OCI-LY3 (cell line): ENCODE measurements around the gene WEE1.

Source experiments
- H2AFZ ChIP-seq: fragments of 200-600, 300-600 bp; shearing (Covaris generic); 2 replicates; pipeline ENCODE4 v1.6.0; 2014; ENCODE audit warnings: antibody characterized with exemption, low read depth, low read length
- H3K27ac ChIP-seq: fragments of 200-600, 300-600 bp; sonication (generic); 2 replicates; pipeline ENCODE4 v1.5.1; 2014; ENCODE audit warnings: mild to moderate bottlenecking, low read length, moderate library complexity, mixed read lengths
- H3K27me3 ChIP-seq: fragments of 200-600, 300-600 bp; sonication (generic); 2 replicates; pipeline ENCODE4 v1.6.1; 2014; ENCODE audit warnings: low read depth, low read length, mixed read lengths
- H3K36me3 ChIP-seq: fragments of 200-600, 300-600 bp; sonication (generic); replicated peaks from 2 replicates; pipeline ENCODE3; 2014; ENCODE audit warnings: low read depth, low read length, mixed read lengths
- H3K4me1 ChIP-seq: fragments of 300-600, 200-600 bp; sonication (generic); 2 replicates; pipeline ENCODE4 v1.6.1; 2014; ENCODE audit warnings: low read length, mixed read lengths
- H3K4me2 ChIP-seq: fragments of 200-600, 300-600 bp; sonication (generic); 2 replicates; pipeline ENCODE4 v1.6.1; 2014; ENCODE audit warnings: low read length, mixed read lengths
- H3K4me3 ChIP-seq: fragments of 300-600, 200-600 bp; sonication (generic); 2 replicates; pipeline ENCODE4 v1.5.1; 2014; ENCODE audit warnings: antibody characterized with exemption, mild to moderate bottlenecking, low read length, moderate library complexity
- H3K79me2 ChIP-seq: fragments of 300-600, 200-600 bp; shearing (Covaris generic); 2 replicates; pipeline ENCODE4 v1.6.1; 2014; ENCODE audit warnings: mild to moderate bottlenecking, low read length, mixed read lengths
- H3K9ac ChIP-seq: fragments of 300-600, 200-600 bp; shearing (Covaris generic); 2 replicates; pipeline ENCODE4 v1.6.0; 2014; ENCODE audit warnings: mild to moderate bottlenecking, low read length, moderate library complexity
- H3K9me3 ChIP-seq: fragments of 200-600, 300-600 bp; shearing (Covaris generic); 2 replicates; pipeline ENCODE4 v1.6.1; 2014; ENCODE audit warnings: low read length, mixed read lengths; ENCODE audit not compliant: insufficient read depth
- H4K20me1 ChIP-seq: fragments of 200-600, 300-600 bp; sonication (generic); 2 replicates; pipeline ENCODE4 v1.6.1; 2016; ENCODE audit warnings: low read length, mixed read lengths; ENCODE audit not compliant: insufficient read depth
- EZH2phosphoT487 ChIP-seq: fragments of 200-600 bp; shearing (Covaris generic); IDR thresholded peaks from 2 replicates; pipeline ENCODE4 v1.6.1; 2018; ENCODE audit warnings: antibody characterized with exemption, mixed run types, low read depth
- TF ChIP-seq, protein P1 (sequence below): fragments of 200-600, 300-600 bp; sonication (generic); IDR thresholded peaks from 2 replicates; pipeline ENCODE4 v1.5.1; 2014; ENCODE audit warnings: antibody characterized with exemption, low read length, low read depth

WEE1 gene

GRCh38 chr11:9613118-9613829, 39.8 kb downstream of the WEE1 start:
- Histone ChIP-seq H3K79me2 (no peaks in the 10 kb centered on the region), H3K9me3 (no peaks in the 10 kb centered on the region), H4K20me1 (no peaks in the 10 kb centered on the region), H3K9ac (peak overlapping the region; percentile 96), H3K4me1 (peaks cover 71% of the 10 kb centered on the region), H3K27me3 (no peaks in the 10 kb centered on the region), H3K4me3 (peak overlapping the region; percentile 78), H3K36me3 (no peaks in the 10 kb centered on the region), H2AFZ (peak overlapping the region; percentile 35; the same call in 1 of the 2 replicates), H3K27ac (peak overlapping the region; percentile 96), H3K4me2 (peak overlapping the region; percentile 97)
- no peak for TF ChIP-seq EZH2phosphoT487
- TF ChIP-seq, protein P1, sequence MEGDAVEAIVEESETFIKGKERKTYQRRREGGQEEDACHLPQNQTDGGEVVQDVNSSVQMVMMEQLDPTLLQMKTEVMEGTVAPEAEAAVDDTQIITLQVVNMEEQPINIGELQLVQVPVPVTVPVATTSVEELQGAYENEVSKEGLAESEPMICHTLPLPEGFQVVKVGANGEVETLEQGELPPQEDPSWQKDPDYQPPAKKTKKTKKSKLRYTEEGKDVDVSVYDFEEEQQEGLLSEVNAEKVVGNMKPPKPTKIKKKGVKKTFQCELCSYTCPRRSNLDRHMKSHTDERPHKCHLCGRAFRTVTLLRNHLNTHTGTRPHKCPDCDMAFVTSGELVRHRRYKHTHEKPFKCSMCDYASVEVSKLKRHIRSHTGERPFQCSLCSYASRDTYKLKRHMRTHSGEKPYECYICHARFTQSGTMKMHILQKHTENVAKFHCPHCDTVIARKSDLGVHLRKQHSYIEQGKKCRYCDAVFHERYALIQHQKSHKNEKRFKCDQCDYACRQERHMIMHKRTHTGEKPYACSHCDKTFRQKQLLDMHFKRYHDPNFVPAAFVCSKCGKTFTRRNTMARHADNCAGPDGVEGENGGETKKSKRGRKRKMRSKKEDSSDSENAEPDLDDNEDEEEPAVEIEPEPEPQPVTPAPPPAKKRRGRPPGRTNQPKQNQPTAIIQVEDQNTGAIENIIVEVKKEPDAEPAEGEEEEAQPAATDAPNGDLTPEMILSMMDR, result peak; percentile 97

DNA sequence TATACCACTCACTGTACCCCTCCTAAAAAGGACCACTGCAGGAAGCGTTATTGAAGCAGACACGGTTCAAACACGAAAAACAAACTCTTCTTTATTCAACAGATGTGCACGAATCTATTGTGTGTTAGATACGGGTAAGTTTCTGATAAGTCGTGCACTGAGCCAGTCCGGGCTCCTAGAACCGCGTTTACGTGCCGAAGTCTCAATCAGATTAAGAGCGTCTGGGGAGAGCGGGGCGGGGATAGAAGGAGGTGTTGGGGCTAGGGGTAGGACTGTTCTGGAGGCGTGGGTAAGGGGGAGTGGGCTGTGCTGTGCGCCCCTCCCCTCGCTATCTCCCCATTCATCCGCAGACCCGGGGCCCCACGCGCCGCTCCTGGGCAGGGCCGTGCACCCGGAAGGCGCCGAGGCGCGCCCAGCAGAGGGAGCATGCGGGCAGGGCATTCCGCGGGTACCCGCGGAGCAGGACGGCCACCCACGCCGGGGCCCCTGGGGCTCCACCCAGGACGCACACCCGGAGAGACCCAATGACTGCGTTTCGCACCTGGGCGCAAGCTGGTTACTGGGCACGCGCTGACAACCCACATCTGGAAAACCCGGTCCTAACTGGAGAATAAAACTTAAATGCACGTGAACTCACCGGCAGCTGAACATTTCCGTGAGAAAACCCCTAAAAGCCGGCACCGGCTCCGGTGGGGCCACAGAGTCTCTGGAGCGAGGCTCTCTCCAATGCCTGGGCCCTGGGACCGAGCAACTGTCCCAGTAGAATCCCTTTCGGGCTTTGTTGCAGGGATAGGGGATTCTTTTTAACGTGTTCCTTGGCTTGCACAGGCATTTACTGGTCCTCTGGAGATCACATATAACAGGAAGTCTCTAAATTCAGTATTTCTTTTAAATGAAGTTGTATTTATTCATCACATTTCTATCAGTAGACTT, 40.6 kb downstream of the WEE1 start:
- TF ChIP-seq, protein P1, result peak; percentile 85
- TF ChIP-seq EZH2phosphoT487, result no peak
- H3K9ac ChIP-seq, result peak overlapping the region; percentile 96
- H4K20me1 ChIP-seq, result no peaks in the 10 kb centered on the region
- H3K27ac ChIP-seq, result peak overlapping the region; percentile 96
- H2AFZ ChIP-seq, result peak overlapping the region; percentile 20; the same call in 1 of the 2 replicates
- H3K79me2 ChIP-seq, result no peaks in the 10 kb centered on the region
- H3K27me3 ChIP-seq, result no peaks in the 10 kb centered on the region
- peak overlapping the region; percentile 78 for H3K4me3 ChIP-seq
- no peaks in the 10 kb centered on the region for H3K9me3 ChIP-seq
- H3K36me3 ChIP-seq, result no peaks in the 10 kb centered on the region
- H3K4me1 ChIP-seq, result peaks cover 67% of the 10 kb centered on the region
- H3K4me2 ChIP-seq, result peak overlapping the region; percentile 97

- TF ChIP-seq EZH2phosphoT487, result no peak
- TF ChIP-seq, protein P1, result no peak
- peak overlapping the region; percentile 78 for H3K4me3 ChIP-seq
- no peaks in the 10 kb centered on the region for H3K27me3 ChIP-seq
- H3K4me1 ChIP-seq, result peaks cover 67% of the 10 kb centered on the region
- H3K9me3 ChIP-seq, result no peaks in the 10 kb centered on the region
- H3K4me2 ChIP-seq, result peak overlapping the region; percentile 97
- peak overlapping the region; percentile 96 for H3K27ac ChIP-seq
- no peaks in the 10 kb centered on the region for H4K20me1 ChIP-seq
- H2AFZ ChIP-seq, result no peak overlapping the region
- no peaks in the 10 kb centered on the region for H3K79me2 ChIP-seq
- H3K9ac ChIP-seq, result peak overlapping the region; percentile 96
- H3K36me3 ChIP-seq, result no peaks in the 10 kb centered on the region
Observed at GRCh38 chr11:9615031-9615451, 41.6 kb downstream of the WEE1 start.
